Right atrium auricular region (tissue), 2 donors: ENCODE data around the gene UMODL1. TPM values are rescaled to one million over a fixed set of nuclear protein-coding genes. Genes with fewer than 3 reads are reported as not detected.
A peak's percentile ranks its signal among the peaks of the same experiment; 100 is the strongest.

Experiments
- DNase-seq: peaks from one replicate; pipeline ENCODE4 v3.0.0-alpha.2; 2019; ENCODE audit warnings: low spot score
- H3K27ac ChIP-seq, 2 donors: fragments of 200-600 bp; sonication (generic); 1 replicate in 1 of 2; 2 replicates in 1 of 2; pipeline ENCODE4 v1.5.1; 2016 to 2019
- H3K27me3 ChIP-seq, 2 donors: fragments of 200-600 bp; sonication (generic); one replicate each; pipeline versions ENCODE4 v1.5.1 to v1.6.0; 2017 to 2019
- H3K36me3 ChIP-seq: fragments of 200-600 bp; sonication (generic); one replicate; pipeline ENCODE4 v1.5.1; 2016
- H3K4me1 ChIP-seq, 2 donors: fragments of 200-600 bp; sonication (generic); one replicate each; pipeline versions ENCODE4 v1.5.1 to v1.6.0; 2017 to 2019
- H3K4me3 ChIP-seq, 2 donors: fragments of 200-600 bp; sonication (generic); 1 replicate in 1 of 2; 2 replicates in 1 of 2; pipeline ENCODE4 v1.5.1; 2017 to 2019; ENCODE audit warnings: mild to moderate bottlenecking in 1 of 2, moderate library complexity in 1 of 2
- H3K9me3 ChIP-seq, 2 donors: fragments of 200-600 bp; sonication (generic); one replicate each; pipeline ENCODE4 v1.5.1; 2019
- CTCF ChIP-seq, 2 donors: fragments of 200-600 bp; sonication (generic); IDR thresholded peaks; one replicate each; pipeline ENCODE4 v1.5.1; 2019; ENCODE audit warnings: antibody characterized with exemption in 2 of 2
- total RNA-seq, 2 donors: library from RNA; depleted of rRNA; stranded (reverse); fragments of >200 nt; gene quantifications; one replicate each; pipeline ENCODE4 v1.1.0, GENCODE V29; 2016

Gene UMODL1
- total RNA-seq, 2 donors from 2014 or later, result not detected

GRCh38 chr21:42105476-42106315, 34.6 kb downstream of the UMODL1 start:
- Histone ChIP-seq H3K4me3 (no peak overlapping the region), H3K27me3 (no peaks in the 10 kb centered on the region), H3K9me3 (no peaks in the 10 kb centered on the region), H3K27ac (no peak overlapping the region), H3K4me1 (peaks cover 0 to 11% of the 10 kb centered on the region in 2 donors), H3K36me3 (no peaks in the 10 kb centered on the region)
- no peak for DNase-seq
- TF ChIP-seq CTCF (IDR thresholded peaks at IDR 0.05), result no peak

GRCh38 chr21:42106425-42106824, 35.3 kb downstream of the UMODL1 start:
- H3K4me3 ChIP-seq, result no peak overlapping the region

DNA sequence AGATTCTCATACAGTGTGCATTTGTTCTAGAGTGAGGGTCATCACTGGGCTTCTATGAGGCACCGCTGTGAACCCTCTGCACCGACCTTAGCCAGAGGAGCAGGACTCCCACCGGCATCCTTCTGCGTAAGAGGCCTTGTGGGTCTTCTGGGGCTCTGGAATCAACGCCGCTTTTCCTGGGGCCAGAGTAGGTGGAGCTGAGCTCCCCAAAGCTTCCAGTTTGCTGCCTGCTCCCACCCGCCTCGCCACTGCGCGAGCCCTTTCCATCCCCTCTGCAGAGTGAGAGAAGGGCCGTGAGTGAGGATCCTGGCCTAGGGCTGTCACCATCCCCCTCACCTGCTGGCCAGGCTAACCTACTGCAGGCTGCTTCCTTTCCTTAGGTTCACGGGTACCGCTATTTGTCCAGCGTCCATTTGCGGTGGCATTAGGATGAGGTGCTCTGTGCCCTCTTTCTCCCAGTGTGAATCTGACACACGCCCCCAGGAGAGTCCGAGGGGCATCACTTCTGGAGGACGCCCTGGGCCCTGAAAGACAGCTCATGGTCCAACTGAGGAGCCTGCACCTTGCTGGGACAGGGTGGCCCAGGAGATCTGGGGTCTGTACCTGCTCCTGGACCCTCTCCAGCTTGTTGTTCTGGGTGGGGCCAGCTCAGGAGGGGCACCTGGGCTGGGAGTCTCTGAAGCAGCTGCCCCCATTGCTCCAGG, 36.2 kb downstream of the UMODL1 start:
- Histone ChIP-seq H3K4me3 (peak overlapping the region in 1 of 2 donors; percentile 4), H3K4me1 (peaks cover 0 to 11% of the 10 kb centered on the region in 2 donors), H3K27ac (no peak overlapping the region), H3K27me3 (no peaks in the 10 kb centered on the region), H3K36me3 (no peaks in the 10 kb centered on the region), H3K9me3 (no peaks in the 10 kb centered on the region)
- no peak for TF ChIP-seq CTCF (IDR thresholded peaks at IDR 0.05)
- no peak for DNase-seq

More at GRCh38 chr21:42106425-42106824, 35.3 kb downstream of the UMODL1 start:
- no peak for TF ChIP-seq CTCF (IDR thresholded peaks at IDR 0.05)
- peaks cover 0 to 11% of the 10 kb centered on the region in 2 donors for H3K4me1 ChIP-seq
- DNase-seq, result no peak
- no peaks in the 10 kb centered on the region for H3K27me3 ChIP-seq
- H3K36me3 ChIP-seq, result no peaks in the 10 kb centered on the region
- no peaks in the 10 kb centered on the region for H3K9me3 ChIP-seq
- H3K27ac ChIP-seq, result no peak overlapping the region

DNA sequence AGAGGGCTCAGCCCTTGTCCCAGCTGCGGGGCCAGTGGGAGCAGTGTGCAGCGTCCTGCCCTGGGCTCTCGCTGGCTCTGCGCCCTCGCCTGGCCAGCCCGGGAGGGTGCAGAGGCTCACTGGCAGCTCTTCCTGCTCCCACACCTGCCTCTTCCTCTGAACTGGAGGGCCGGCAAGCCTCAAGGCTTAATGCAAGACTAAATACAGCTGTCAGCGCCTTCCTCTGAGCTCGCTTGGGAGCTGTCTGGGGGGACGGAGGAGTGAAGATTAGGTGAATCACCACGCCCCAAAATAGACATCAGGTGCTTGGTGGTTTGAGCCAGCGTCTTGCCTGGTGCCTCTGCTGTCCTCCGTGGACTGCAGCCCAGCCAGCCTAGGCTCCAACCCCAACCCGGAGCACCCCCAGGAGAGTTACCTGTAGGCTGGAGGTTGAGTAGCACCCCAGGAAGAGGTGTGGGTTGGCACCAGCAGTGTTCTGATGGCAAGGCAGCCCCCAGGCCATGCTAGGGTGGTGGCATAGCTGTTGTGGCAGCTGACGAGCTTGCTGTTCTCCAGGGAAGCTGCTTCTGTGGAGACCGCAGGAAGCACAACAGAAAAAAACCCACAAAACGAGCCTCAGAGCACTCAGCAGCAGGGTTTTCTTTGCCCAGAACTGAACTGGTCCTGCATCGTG, 36.9 kb downstream of the UMODL1 start:
- TF ChIP-seq CTCF (IDR thresholded peaks at IDR 0.05), result peak; percentile 11 to 83
- Histone ChIP-seq H3K36me3 (no peaks in the 10 kb centered on the region), H3K27ac (no peak overlapping the region), H3K4me3 (peak overlapping the region in 1 of 2 donors; percentile 4), H3K9me3 (no peaks in the 10 kb centered on the region), H3K27me3 (no peaks in the 10 kb centered on the region), H3K4me1 (peaks cover 0 to 11% of the 10 kb centered on the region in 2 donors)
- no peak for DNase-seq

DNA sequence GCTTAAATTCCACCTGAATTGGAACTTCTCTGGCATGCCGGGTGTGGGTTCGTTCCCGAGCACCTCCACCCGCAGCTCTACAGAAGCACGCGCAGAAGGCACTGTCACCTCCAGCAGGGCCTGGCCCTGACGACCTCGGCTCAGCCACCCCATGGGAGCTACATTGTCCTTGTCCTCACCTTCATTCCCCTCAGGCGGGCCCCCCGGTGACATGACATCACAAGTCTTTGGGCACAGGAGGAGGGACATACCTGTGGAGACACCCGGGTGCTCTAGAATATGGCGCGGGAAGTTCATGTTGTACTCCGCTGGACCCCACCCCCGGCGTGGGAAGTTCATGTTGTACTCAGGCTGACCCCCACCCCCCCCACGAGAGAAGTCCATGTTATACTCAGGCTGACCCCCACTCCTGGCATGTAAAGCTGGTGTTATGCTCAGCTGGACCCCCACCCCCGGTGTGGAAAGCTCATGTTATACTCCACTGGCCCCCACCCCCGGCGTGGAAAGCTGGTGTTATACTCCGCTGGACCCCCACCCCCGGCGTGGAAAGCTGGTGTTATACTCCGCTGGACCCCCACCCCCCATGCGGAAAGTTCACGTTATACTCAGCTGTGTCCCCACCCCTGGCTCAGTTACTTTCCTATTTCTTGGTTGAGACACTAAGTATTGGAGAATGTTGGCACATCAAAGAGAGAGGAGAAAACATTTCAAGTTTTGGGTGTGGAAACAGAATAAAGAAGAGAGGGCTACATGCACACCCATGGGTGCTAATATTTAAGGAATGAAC, 37.6 kb downstream of the UMODL1 start:
- no peak for DNase-seq
- TF ChIP-seq CTCF (IDR thresholded peaks at IDR 0.05), result no peak
- no peak overlapping the region for H3K27ac ChIP-seq
- H3K4me1 ChIP-seq, result peaks cover 0 to 11% of the 10 kb centered on the region in 2 donors
- no peaks in the 10 kb centered on the region for H3K36me3 ChIP-seq
- peak overlapping the region in 1 of 2 donors; percentile 4 for H3K4me3 ChIP-seq
- H3K9me3 ChIP-seq, result no peaks in the 10 kb centered on the region
- no peaks in the 10 kb centered on the region for H3K27me3 ChIP-seq
